Mucosa of gallbladder (tissue), 1 donor: Measurements from ENCODE around the gene MRI1. TPM values are rescaled to one million over a fixed set of nuclear protein-coding genes. Genes with fewer than 3 reads are reported as not detected.

Source experiments
- total RNA-seq: library from RNA; stranded (reverse); gene quantifications from one replicate; pipeline ENCODE4 v1.2.1, GENCODE V29; 2021
- donor health status: DM: no; HTN: no; CAD: no.

MRI1 gene
- total RNA-seq, 1 donor from 2014 or later, result 59.4 TPM

Other genes starting within 250 kb of the MRI1 start
- 91.3 TPM for gene C19orf53, start 9.9 kb downstream of the MRI1 start, total RNA-seq
- 11.2 TPM for gene ZSWIM4, start 30.9 kb downstream of the MRI1 start, total RNA-seq
- 0.75 TPM for gene NANOS3, start 112.6 kb downstream of the MRI1 start, total RNA-seq
- 2.6 TPM for gene BRME1, start 141.6 kb downstream of the MRI1 start, total RNA-seq
- gene CC2D1A, start 141.7 kb downstream of the MRI1 start, total RNA-seq, result 57.1 TPM
- 3.2 TPM for gene PODNL1, start 173.9 kb downstream of the MRI1 start, total RNA-seq
- 33.7 TPM for gene DCAF15, start 188.0 kb downstream of the MRI1 start, total RNA-seq
- 25.0 TPM for gene RFX1, start 241.8 kb downstream of the MRI1 start, total RNA-seq